Measurements from ENCODE around the gene TMEM213. TPM values are rescaled to one million over a fixed set of nuclear protein-coding genes. Genes with fewer than 3 reads are reported as not detected.

TMEM213 gene
- total and polyA plus RNA-seq, 2 of the 8 experiments (the other 6 are each of a cell fraction or from before 2014, with no cell fraction given): 0.21 to 0.67 TPM

DNA sequence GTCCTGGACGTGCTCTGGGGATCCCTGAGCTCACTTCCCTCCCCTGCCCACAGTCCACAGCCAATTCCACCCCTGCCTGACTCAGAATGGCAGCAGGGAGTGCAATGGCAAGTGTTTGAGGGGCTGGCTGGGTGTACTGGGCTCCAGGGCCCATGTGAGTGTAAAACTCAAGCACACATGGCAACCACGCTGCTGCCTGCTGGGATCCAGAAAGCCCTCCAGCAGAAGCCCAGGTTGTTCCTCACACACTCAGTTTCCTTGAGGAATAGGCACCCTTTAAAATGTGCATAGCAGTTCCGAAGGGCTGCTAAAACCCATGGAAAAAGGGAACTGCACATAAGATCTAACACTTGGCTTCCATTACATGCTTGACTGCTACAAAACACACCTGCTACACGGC, 11.6 kb downstream of the TMEM213 start:
- Histone ChIP-seq H2BK20ac (ENCODE audit: low read length) (no peak overlapping the region), H3K4ac (replicated peaks; ENCODE audit: insufficient read length, low read depth, low read length) (no peak overlapping the region), H3K79me1 (ENCODE audit: low read depth, low read length) (no peaks in the 10 kb centered on the region), H4K5ac (ENCODE audit: insufficient read length, low read depth, low read length) (no peak overlapping the region), H3K4me3 (ENCODE audit: extremely low read depth in 1 of 4, insufficient read depth in 2 of 4, low read depth in 3 of 4, low read length in 4 of 4) (no peak overlapping the region), H2BK12ac (ENCODE audit: low read depth, low read length) (no peak overlapping the region), H4K20me1 (replicated peaks in 1 of 2; ENCODE audit: control insufficient read depth in 1 of 2, insufficient read depth in 2 of 2, low read length in 2 of 2) (no peaks in the 10 kb centered on the region), H3K4me2 (ENCODE audit: insufficient read depth in 1 of 2, low read depth in 2 of 2, low read length in 2 of 2) (no peak overlapping the region), H2BK5ac (ENCODE audit: low read depth, low read length) (no peak overlapping the region), H3K4me1 (replicated peaks in 1 of 4; ENCODE audit: control insufficient read depth in 3 of 4, insufficient read depth in 4 of 4, low read length in 3 of 4) (no peaks in the 10 kb centered on the region), H2AFZ (ENCODE audit: low read length) (no peak overlapping the region), H3K56ac (replicated peaks; ENCODE audit: insufficient read length, low read depth, low read length) (no peak overlapping the region), H3K36me3 (ENCODE audit: control insufficient read depth in 2 of 4, insufficient read depth in 4 of 4, low read length in 3 of 4) (no peaks in the 10 kb centered on the region), H4K91ac (replicated peaks; ENCODE audit: insufficient read length, low read length) (no peak overlapping the region), H3K18ac (ENCODE audit: extremely low read depth, low read length) (no peak overlapping the region), H3K27ac (ENCODE audit: low read depth, low read length) (no peak overlapping the region), H3K23ac (ENCODE audit: insufficient read length) (no peak overlapping the region), H2BK15ac (ENCODE audit: low read length) (no peak overlapping the region), H3K23me2 (ENCODE audit: low read depth, low read length) (no peaks in the 10 kb centered on the region), H2BK120ac (replicated peaks; ENCODE audit: low read depth, low read length) (no peak overlapping the region), H3K79me2 (ENCODE audit: control insufficient read depth in 1 of 2, insufficient read depth in 2 of 2, low read length in 2 of 2) (no peaks in the 10 kb centered on the region), H4K8ac (ENCODE audit: extremely low read depth, insufficient read depth, low read length) (no peak overlapping the region), H3K14ac (ENCODE audit: insufficient read length) (no peak overlapping the region), H2AK5ac (ENCODE audit: low read depth, low read length) (no peak overlapping the region), H3K27me3 (replicated peaks in 1 of 4; ENCODE audit: control insufficient read depth in 3 of 4, extremely low read depth in 1 of 4, insufficient read depth in 3 of 4, low read length in 3 of 4) (peaks cover 0 to 1% (median 0%) of the 10 kb centered on the region in 4 experiments; a peak in 1 of 7 replicates), H3K9me3 (ENCODE audit: insufficient read depth in 2 of 2, low read depth in 1 of 2, low read length in 1 of 2) (no peaks in the 10 kb centered on the region), H3K9ac (replicated peaks in 1 of 4; ENCODE audit: extremely low read depth in 1 of 4, low read depth in 3 of 4, low read length in 3 of 4) (no peak overlapping the region)
- WGBS, 2 experiments (ENCODE audit: extremely low coverage in 1 of 2, insufficient coverage in 1 of 2, insufficient read length in 1 of 2, insufficient replicate concordance in 2 of 2, low coverage in 1 of 2, low lambda C conversion rate in 2 of 2, missing lambda C conversion rate in 1 of 2): 85% methylated on average over 4 of the region's 4 CpGs; no CpG with 5 or more reads in 1 of the 2 experiments
- ChIA-PET POLR2A (ENCODE audit: partially characterized antibody) (no interaction called here), CTCF (ENCODE audit: partially characterized antibody) (interaction anchor here (0.6 to 1.8 kb wide), 2 partner anchors 29 to 209 kb away, joined by 3 to 6 read pairs; no protein-coding TSS in a partner anchor)
- FAIRE-seq (no peak), DNase-seq (ENCODE audit: low read depth in 1 of 2, low spot score in 2 of 2) (no peak)
- TF ChIP-seq KDM5A (IDR thresholded peaks at IDR 0.05; ENCODE audit: low read length): no peak
- no peak for TF ChIP-seq ATF3 (IDR thresholded peaks at IDR 0.05; ENCODE audit: insufficient read depth, low read depth, low read length)
- TF ChIP-seq SIN3A (conservative IDR thresholded peaks at IDR 0.05 in 1 of 2, IDR thresholded peaks at IDR 0.05 in 1 of 2; ENCODE audit: low read depth in 1 of 2, low read length in 2 of 2): no peak
- TF ChIP-seq CEBPB (IDR thresholded peaks at IDR 0.05; ENCODE audit: low read depth, low read length): no peak
- TF ChIP-seq POLR2A (IDR thresholded peaks at IDR 0.05; ENCODE audit: control extremely low read depth in 1 of 2, low read depth in 2 of 2, low read length in 2 of 2): no peak
- TF ChIP-seq E2F6 (IDR thresholded peaks at IDR 0.05): no peak

All from H1 (cell line).